Panc1 (cell line): ENCODE results near the gene NEU2.

Source experiments
- POLR2AphosphoS5 ChIP-seq: IDR thresholded peaks from 2 replicates; pipeline ENCODE4 v1.6.1; 2012; ENCODE audit warnings: mild to moderate bottlenecking, low read depth, low read length, moderate library complexity
- SIN3A ChIP-seq: IDR thresholded peaks from 2 replicates; pipeline ENCODE4 v1.6.1; 2012; ENCODE audit warnings: low read depth, mild to moderate bottlenecking, low read length, moderate library complexity, borderline replicate concordance; ENCODE audit not compliant: insufficient read depth
- TCF7L2 ChIP-seq: IDR thresholded peaks from 2 replicates; pipeline ENCODE4 v1.6.1; 2011; ENCODE audit warnings: mild to moderate bottlenecking, low read depth, low read length, inconsistent platforms
- TF ChIP-seq, protein P1 (sequence below): fragments of 450-650 bp; IDR thresholded peaks from 2 replicates; pipeline ENCODE4 v1.5.1; 2017; ENCODE audit warnings: mild to moderate bottlenecking
- TF ChIP-seq, protein P2 (sequence below), 2 experiments: IDR thresholded peaks; 2 replicates each; pipeline ENCODE4 v1.6.1; 2011 to 2012; ENCODE audit warnings: low read depth in 2 of 2, control low read depth in 1 of 2, low read length in 1 of 2, mild to moderate bottlenecking in 1 of 2, moderate library complexity in 1 of 2; ENCODE audit not compliant: insufficient read depth in 1 of 2

DNA sequence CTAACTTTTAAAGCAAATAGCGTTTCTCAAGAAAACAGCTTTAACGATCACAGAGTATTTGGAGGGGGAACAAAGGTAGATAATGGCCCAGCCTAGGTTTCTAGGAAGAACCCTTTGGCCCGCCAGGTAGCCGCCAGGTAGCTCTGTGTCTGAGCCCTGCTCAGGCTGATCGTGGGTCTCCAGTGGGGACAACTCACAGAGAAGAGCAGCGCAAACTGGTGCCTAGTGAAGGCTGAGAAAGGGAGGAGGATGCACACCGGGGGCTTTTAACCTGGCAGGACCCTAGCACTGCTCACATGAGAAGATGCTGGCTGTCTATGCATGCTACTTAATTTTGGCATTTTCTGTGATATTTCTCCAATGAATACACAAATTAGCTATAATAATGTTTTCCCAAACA is 25.2 kb upstream of the NEU2 start:
- TF ChIP-seq, protein P1, sequence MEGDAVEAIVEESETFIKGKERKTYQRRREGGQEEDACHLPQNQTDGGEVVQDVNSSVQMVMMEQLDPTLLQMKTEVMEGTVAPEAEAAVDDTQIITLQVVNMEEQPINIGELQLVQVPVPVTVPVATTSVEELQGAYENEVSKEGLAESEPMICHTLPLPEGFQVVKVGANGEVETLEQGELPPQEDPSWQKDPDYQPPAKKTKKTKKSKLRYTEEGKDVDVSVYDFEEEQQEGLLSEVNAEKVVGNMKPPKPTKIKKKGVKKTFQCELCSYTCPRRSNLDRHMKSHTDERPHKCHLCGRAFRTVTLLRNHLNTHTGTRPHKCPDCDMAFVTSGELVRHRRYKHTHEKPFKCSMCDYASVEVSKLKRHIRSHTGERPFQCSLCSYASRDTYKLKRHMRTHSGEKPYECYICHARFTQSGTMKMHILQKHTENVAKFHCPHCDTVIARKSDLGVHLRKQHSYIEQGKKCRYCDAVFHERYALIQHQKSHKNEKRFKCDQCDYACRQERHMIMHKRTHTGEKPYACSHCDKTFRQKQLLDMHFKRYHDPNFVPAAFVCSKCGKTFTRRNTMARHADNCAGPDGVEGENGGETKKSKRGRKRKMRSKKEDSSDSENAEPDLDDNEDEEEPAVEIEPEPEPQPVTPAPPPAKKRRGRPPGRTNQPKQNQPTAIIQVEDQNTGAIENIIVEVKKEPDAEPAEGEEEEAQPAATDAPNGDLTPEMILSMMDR: no peak
- TF ChIP-seq SIN3A (no peak), POLR2AphosphoS5 (no peak), TCF7L2 (no peak)
- TF ChIP-seq, protein P2, sequence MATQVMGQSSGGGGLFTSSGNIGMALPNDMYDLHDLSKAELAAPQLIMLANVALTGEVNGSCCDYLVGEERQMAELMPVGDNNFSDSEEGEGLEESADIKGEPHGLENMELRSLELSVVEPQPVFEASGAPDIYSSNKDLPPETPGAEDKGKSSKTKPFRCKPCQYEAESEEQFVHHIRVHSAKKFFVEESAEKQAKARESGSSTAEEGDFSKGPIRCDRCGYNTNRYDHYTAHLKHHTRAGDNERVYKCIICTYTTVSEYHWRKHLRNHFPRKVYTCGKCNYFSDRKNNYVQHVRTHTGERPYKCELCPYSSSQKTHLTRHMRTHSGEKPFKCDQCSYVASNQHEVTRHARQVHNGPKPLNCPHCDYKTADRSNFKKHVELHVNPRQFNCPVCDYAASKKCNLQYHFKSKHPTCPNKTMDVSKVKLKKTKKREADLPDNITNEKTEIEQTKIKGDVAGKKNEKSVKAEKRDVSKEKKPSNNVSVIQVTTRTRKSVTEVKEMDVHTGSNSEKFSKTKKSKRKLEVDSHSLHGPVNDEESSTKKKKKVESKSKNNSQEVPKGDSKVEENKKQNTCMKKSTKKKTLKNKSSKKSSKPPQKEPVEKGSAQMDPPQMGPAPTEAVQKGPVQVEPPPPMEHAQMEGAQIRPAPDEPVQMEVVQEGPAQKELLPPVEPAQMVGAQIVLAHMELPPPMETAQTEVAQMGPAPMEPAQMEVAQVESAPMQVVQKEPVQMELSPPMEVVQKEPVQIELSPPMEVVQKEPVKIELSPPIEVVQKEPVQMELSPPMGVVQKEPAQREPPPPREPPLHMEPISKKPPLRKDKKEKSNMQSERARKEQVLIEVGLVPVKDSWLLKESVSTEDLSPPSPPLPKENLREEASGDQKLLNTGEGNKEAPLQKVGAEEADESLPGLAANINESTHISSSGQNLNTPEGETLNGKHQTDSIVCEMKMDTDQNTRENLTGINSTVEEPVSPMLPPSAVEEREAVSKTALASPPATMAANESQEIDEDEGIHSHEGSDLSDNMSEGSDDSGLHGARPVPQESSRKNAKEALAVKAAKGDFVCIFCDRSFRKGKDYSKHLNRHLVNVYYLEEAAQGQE (IDR thresholded peaks at IDR 0.05; ENCODE audit: insufficient read depth in 1 of 2, low read depth in 2 of 2, low read length in 1 of 2): no peak
